OCI-LY1 (cell line): ENCODE data around the gene ZSCAN5B.
"Not testable (repeated sequence)": the region's sequence is repeated elsewhere in the genome, so short reads cannot be mapped to it uniquely, and the experiment has no call there.

Experiments used
- H2AFZ ChIP-seq: fragments of 200-600 bp; sonication (generic), shearing (Covaris generic); 2 replicates; pipeline ENCODE4 v1.6.0; 2014; ENCODE audit warnings: antibody characterized with exemption, mild to moderate bottlenecking, low read length
- H3F3A ChIP-seq: fragments of 200-600 bp; sonication (generic), shearing (Covaris generic); 2 replicates; pipeline ENCODE4 v1.6.0; 2014; ENCODE audit warnings: mild to moderate bottlenecking, antibody characterized with exemption, low read length, moderate library complexity; ENCODE audit not compliant: insufficient read depth
- H3K27ac ChIP-seq: fragments of 200-600 bp; sonication (generic); 2 replicates; pipeline ENCODE4 v1.5.1; 2014; ENCODE audit warnings: low read length, mixed run types, mild to moderate bottlenecking, low read depth; ENCODE audit not compliant: poor library complexity, severe bottlenecking
- H3K27me3 ChIP-seq: fragments of 200-600 bp; sonication (generic); 2 replicates; pipeline ENCODE4 v1.6.0; 2014; ENCODE audit warnings: antibody characterized with exemption, mild to moderate bottlenecking, low read length, moderate library complexity; ENCODE audit not compliant: insufficient read depth
- H3K36me3 ChIP-seq: fragments of 200-600 bp; sonication (generic); 2 replicates; pipeline ENCODE4 v1.6.1; 2014; ENCODE audit warnings: mild to moderate bottlenecking, antibody characterized with exemption, low read length, moderate library complexity, mixed read lengths; ENCODE audit not compliant: insufficient read depth
- H3K4me1 ChIP-seq: fragments of 200-600 bp; sonication (generic); 2 replicates; pipeline ENCODE4 v1.5.1; 2014; ENCODE audit warnings: mild to moderate bottlenecking, low read length, moderate library complexity; ENCODE audit not compliant: insufficient read depth, severe bottlenecking
- H3K4me2 ChIP-seq: fragments of 200-600 bp; sonication (generic), shearing (Covaris generic); 2 replicates; pipeline ENCODE4 v1.6.1; 2014; ENCODE audit warnings: low read length
- H3K4me3 ChIP-seq: fragments of 200-600 bp; sonication (generic); 2 replicates; pipeline ENCODE4 v1.5.1; 2014; ENCODE audit warnings: low read length, low read depth, mild to moderate bottlenecking, mixed read lengths; ENCODE audit not compliant: poor library complexity, severe bottlenecking
- H3K79me2 ChIP-seq: fragments of 200-600 bp; shearing (Covaris generic); 2 replicates; pipeline ENCODE4 v1.6.1; 2016; ENCODE audit warnings: mixed run types, low read length, mixed read lengths; ENCODE audit not compliant: insufficient read depth
- H3K9ac ChIP-seq: fragments of 200-600 bp; sonication (generic), shearing (Covaris generic); 2 replicates; pipeline ENCODE4 v1.6.1; 2014; ENCODE audit warnings: mild to moderate bottlenecking, low read length, mixed read lengths
- H3K9me2 ChIP-seq: fragments of 200-600 bp; sonication (generic), shearing (Covaris generic); 2 replicates; pipeline ENCODE4 v1.6.1; 2014; ENCODE audit warnings: low read depth, mild to moderate bottlenecking, low read length, mixed read lengths
- H3K9me3 ChIP-seq: fragments of 200-600 bp; shearing (Covaris generic); 2 replicates; pipeline ENCODE4 v1.6.1; 2014; ENCODE audit warnings: low read length, mixed read lengths
- H4K20me1 ChIP-seq: fragments of 200-600 bp; sonication (generic), shearing (Covaris generic); 2 replicates; pipeline ENCODE4 v1.6.0; 2016; ENCODE audit warnings: mild to moderate bottlenecking, low read length; ENCODE audit not compliant: insufficient read depth
- EZH2 ChIP-seq: fragments of 200-600 bp; sonication (generic), shearing (Covaris generic); IDR thresholded peaks from 2 replicates; pipeline ENCODE4 v1.8.0; 2017; ENCODE audit warnings: borderline replicate concordance, mixed run types, mild to moderate bottlenecking, antibody characterized with exemption, low read length, moderate library complexity, mixed read lengths
- TF ChIP-seq, protein P1 (sequence below): fragments of 200-600 bp; sonication (generic), shearing (Covaris generic); IDR thresholded peaks from 2 replicates; pipeline ENCODE4 v1.5.1; 2017; ENCODE audit warnings: mild to moderate bottlenecking, antibody characterized with exemption, low read length, moderate library complexity, mixed read lengths

Gene ZSCAN5B

DNA sequence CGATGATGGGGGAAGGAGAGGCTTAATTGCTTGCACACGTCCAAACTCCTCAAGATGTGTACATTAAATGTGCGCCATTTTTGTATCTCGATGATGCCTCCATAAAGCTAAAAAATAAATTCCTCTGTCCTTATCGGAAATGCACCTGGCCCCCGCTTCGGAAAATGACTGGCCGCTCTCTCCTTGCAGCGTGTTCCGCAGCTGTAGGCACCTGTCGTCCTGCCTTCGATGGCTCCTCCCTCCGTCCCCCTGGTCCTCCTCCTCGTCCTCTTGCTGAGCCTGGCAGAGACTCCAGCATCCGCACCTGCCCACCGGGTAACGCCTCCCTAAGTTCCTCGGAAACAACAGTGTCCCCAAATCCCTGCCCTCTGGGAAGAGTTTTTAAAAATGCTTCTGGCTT lies 20.7 kb downstream of the ZSCAN5B start:
- Histone ChIP-seq H3K9ac (no peak overlapping the region), H3K4me1 (no peaks in the 10 kb centered on the region), H3K36me3 (no peaks in the 10 kb centered on the region), H2AFZ (no peak overlapping the region), H3K27ac (no peak overlapping the region), H4K20me1 (no peaks in the 10 kb centered on the region), H3K4me3 (no peak overlapping the region), H3F3A (no peaks in the 10 kb centered on the region), H3K9me3 (no peaks in the 10 kb centered on the region), H3K79me2 (no peaks in the 10 kb centered on the region), H3K4me2 (no peak overlapping the region), H3K27me3 (0 out of 2 replicates have a peak, but pooled peaks cover 5% of the 10 kb centered on the region), H3K9me2 (no peaks in the 10 kb centered on the region)
- TF ChIP-seq, protein P1, sequence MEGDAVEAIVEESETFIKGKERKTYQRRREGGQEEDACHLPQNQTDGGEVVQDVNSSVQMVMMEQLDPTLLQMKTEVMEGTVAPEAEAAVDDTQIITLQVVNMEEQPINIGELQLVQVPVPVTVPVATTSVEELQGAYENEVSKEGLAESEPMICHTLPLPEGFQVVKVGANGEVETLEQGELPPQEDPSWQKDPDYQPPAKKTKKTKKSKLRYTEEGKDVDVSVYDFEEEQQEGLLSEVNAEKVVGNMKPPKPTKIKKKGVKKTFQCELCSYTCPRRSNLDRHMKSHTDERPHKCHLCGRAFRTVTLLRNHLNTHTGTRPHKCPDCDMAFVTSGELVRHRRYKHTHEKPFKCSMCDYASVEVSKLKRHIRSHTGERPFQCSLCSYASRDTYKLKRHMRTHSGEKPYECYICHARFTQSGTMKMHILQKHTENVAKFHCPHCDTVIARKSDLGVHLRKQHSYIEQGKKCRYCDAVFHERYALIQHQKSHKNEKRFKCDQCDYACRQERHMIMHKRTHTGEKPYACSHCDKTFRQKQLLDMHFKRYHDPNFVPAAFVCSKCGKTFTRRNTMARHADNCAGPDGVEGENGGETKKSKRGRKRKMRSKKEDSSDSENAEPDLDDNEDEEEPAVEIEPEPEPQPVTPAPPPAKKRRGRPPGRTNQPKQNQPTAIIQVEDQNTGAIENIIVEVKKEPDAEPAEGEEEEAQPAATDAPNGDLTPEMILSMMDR: no peak
- TF ChIP-seq EZH2: no peak

DNA sequence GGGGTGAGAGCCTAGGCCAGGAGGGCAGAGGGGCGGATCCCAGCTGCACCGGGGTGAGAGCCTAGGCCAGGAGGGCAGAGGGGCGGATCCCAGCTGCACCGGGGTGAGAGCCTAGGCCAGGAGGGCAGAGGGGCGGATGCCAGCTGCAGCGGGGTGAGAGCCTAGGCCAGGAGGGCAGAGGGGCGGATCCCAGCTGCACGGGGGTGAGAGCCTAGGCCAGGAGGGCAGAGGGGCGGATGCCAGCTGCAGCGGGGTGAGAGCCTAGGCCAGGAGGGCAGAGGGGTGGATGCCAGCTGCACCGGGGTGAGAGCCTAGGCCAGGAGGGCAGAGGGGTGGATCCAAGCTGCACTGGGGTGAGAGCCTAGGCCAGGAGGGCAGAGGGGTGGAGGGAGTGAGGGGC lies 21.3 kb downstream of the ZSCAN5B start:
- not testable (repeated sequence) for H4K20me1 ChIP-seq, H3K4me3 ChIP-seq, H3K9me2 ChIP-seq, H3K4me2 ChIP-seq, H3K79me2 ChIP-seq, H3K4me1 ChIP-seq, H3K9me3 ChIP-seq, H3F3A ChIP-seq, H2AFZ ChIP-seq, H3K27me3 ChIP-seq, H3K36me3 ChIP-seq, H3K27ac ChIP-seq, H3K9ac ChIP-seq

GRCh38 chr19:56175861-56176307 lies 21.7 kb downstream of the ZSCAN5B start, which contains the start of gene GALP:
Gene GALP (plus strand): TSS chr19:56176008. CDS start chr19:56177109, 1,101 bp downstream.
- H3K79me2 ChIP-seq: not testable (repeated sequence)

GRCh38 chr19:56174550-56174949 lies 23.0 kb downstream of the ZSCAN5B start:
- H2AFZ ChIP-seq: no peak overlapping the region
- H3K79me2 ChIP-seq: no peaks in the 10 kb centered on the region

More at GRCh38 chr19:56175861-56176307, 21.7 kb downstream of the ZSCAN5B start, which contains the start of gene GALP:
- not testable (repeated sequence) for H3K4me2 ChIP-seq, H2AFZ ChIP-seq, H3K36me3 ChIP-seq, H4K20me1 ChIP-seq, H3K4me1 ChIP-seq, H3K4me3 ChIP-seq, H3K9me3 ChIP-seq, H3K9me2 ChIP-seq, H3K27ac ChIP-seq, H3F3A ChIP-seq, H3K27me3 ChIP-seq, H3K9ac ChIP-seq

More at GRCh38 chr19:56174550-56174949, 23.0 kb downstream of the ZSCAN5B start:
- Histone ChIP-seq H3K36me3 (no peaks in the 10 kb centered on the region), H3K27ac (no peak overlapping the region), H3K27me3 (0 out of 2 replicates have a peak, but pooled peaks cover 5% of the 10 kb centered on the region), H3K9ac (no peak overlapping the region), H3K9me2 (no peaks in the 10 kb centered on the region), H3K4me1 (no peaks in the 10 kb centered on the region), H4K20me1 (no peaks in the 10 kb centered on the region), H3K4me3 (no peak overlapping the region), H3K4me2 (no peak overlapping the region), H3K9me3 (no peaks in the 10 kb centered on the region), H3F3A (no peaks in the 10 kb centered on the region)
- TF ChIP-seq, protein P1: no peak
- TF ChIP-seq EZH2: no peak
